Measurements from ENCODE around the gene MAPRE3.

MAPRE3 gene

GRCh38 chr2:26978061-26978596 is 7.7 kb downstream of the MAPRE3 start:
- FAIRE-seq (no peak), DNase-seq (ENCODE audit: extremely low spot score, insufficient read length, low read depth) (no peak)

DNA sequence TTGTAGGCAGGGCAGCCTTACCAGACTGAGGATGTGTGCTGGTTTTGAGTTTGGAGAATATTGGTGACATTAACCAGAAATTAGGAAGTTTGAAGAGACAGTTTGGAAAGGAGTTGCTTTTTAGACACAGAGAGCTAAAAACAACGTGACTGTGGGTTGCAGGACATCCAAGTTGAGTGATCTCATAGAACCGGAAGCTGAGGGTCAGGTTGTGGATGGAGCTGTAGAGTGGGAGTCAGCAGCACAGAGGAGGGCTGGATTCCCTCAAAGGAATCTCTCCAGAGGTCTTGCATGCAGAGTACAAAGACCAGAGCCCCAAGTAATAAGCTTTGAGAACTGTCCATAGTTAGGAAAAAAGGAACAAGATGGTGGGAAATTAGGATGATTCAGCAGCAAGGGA is 9.3 kb downstream of the MAPRE3 start:
- DNase-seq (ENCODE audit: extremely low spot score, insufficient read length, low read depth) (no peak), FAIRE-seq (no peak)

GRCh38 chr2:26980971-26981370 is 10.5 kb downstream of the MAPRE3 start:
- DNase-seq (ENCODE audit: extremely low spot score, insufficient read length, low read depth): no peak
- no peak for FAIRE-seq

GRCh38 chr2:26982102-26982742 is 11.8 kb downstream of the MAPRE3 start:
- DNase-seq (ENCODE audit: extremely low spot score, insufficient read length, low read depth) (peak; percentile 15), FAIRE-seq (no peak)

DNA sequence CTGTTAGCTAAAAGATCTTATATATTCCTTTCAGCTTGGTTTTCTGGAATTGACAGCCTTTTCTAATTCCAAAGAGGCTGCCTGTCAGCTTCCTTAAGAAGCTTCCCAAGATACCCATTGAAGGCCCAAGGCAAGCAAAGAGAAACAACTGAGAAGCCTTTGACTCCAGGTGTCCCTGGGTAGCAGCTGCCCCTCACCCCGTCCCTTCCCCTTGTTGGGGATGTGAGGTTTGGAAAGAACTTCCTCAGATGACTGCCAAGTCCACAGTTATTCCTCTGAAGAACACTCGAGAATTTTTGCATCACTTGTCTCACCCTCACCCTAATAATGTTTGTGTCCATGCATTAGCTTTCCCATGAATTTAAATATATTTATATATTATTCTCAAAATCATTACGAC is 13.3 kb downstream of the MAPRE3 start:
- DNase-seq (ENCODE audit: extremely low spot score, insufficient read length, low read depth): no peak
- FAIRE-seq: no peak

GRCh38 chr2:26985807-26986206 is 15.4 kb downstream of the MAPRE3 start:
- FAIRE-seq: no peak

GRCh38 chr2:26986576-26986975 is 16.1 kb downstream of the MAPRE3 start:
- DNase-seq (ENCODE audit: extremely low spot score, insufficient read length, low read depth) (no peak), FAIRE-seq (no peak)

More at GRCh38 chr2:26985807-26986206, 15.4 kb downstream of the MAPRE3 start:
- no peak for DNase-seq (ENCODE audit: extremely low spot score, insufficient read length, low read depth)

- DNase-seq (ENCODE audit: extremely low spot score, insufficient read length, low read depth): no peak
- no peak for FAIRE-seq
These were observed 17.8 kb downstream of the MAPRE3 start for GRCh38 chr2:26988058-26988860.

DNA sequence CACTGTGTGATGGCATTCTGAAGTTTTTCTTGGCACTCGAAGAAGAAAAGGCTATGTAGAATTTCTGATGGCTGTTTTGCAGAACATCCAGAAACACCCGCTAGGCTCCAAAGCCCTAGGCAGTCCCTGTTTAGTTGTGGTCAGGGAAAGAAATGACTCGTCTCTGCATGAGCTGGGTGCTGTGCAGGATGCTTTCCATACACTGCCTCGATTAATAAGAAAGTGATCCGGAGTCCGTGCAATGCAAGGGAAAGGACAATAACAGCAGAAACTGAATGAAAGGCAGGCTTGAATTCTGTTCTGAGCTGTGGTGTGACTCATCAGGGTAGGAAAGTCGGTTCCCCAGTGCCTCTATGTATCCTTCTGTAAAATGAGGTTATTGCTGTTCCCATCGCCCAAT is 18.7 kb downstream of the MAPRE3 start:
- FAIRE-seq: no peak
- DNase-seq (ENCODE audit: extremely low spot score, insufficient read length, low read depth): no peak

DNA sequence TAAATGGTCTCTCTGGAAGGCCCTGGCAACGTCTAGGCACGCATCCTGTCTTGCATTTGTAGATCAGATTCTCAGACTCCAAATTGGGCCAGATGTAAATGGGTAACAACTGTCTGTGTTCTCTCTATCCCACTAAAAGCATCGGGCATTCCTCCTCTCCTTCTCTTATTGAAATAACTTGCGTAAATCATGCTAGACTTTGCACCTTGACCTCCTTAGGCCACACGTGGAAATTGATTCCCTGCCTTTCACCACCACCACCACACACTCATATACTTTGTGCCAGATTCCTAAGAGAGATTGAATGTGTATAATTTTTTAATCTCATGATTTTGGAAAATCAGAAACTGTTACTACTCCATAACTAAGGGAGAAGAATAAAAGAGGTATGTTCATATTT is 21.3 kb downstream of the MAPRE3 start:
- no peak for DNase-seq (ENCODE audit: extremely low spot score, insufficient read length, low read depth)
- FAIRE-seq: no peak

DNA sequence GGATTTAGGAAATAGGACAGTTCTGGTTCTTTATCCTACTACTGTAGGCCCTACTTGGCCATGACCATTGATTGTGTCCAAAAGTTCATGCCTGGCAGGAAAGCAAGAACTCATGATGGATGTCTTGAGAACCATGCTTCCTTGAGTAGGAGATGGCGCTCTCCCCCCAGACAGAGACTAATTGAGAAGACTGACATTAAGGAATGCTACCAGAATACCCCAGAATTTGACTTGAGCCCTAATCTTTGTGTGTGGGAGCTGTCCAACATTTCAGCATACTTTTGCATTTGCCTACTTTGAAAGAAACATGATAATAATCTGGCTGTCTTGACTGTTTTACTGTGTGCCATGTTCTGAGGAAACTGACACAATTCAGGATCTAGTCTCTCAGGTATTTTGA is 23.3 kb downstream of the MAPRE3 start:
- DNase-seq (ENCODE audit: extremely low spot score, insufficient read length, low read depth) (no peak), FAIRE-seq (no peak)

DNA sequence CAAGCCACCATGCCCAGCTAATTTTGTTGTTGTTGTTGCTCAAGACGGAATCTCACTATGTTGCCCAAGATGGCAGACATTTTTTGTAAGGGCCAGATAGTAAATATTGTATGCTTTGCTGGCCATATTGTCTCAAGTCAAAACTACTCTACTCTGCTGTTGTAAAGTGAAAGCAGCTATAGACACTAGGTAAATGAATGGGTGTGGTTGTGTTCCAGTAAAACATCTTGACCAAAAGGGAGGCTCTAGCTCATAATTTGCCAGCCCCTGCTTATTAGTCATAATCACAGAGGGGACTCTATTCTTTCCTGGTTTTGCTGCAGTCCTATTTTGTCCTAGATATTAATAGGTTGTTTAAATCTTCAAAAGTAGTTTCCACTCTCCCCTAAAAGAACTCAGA is 24.5 kb downstream of the MAPRE3 start:
- no peak for FAIRE-seq
- no peak for DNase-seq (ENCODE audit: extremely low spot score, insufficient read length, low read depth)

- no peak for FAIRE-seq
- no peak for DNase-seq (ENCODE audit: extremely low spot score, insufficient read length, low read depth)
These were observed 27.0 kb downstream of the MAPRE3 start for GRCh38 chr2:26997394-26997793.

GRCh38 chr2:26998323-26998722 is 27.9 kb downstream of the MAPRE3 start:
- FAIRE-seq (no peak), DNase-seq (ENCODE audit: extremely low spot score, insufficient read length, low read depth) (no peak)

DNA sequence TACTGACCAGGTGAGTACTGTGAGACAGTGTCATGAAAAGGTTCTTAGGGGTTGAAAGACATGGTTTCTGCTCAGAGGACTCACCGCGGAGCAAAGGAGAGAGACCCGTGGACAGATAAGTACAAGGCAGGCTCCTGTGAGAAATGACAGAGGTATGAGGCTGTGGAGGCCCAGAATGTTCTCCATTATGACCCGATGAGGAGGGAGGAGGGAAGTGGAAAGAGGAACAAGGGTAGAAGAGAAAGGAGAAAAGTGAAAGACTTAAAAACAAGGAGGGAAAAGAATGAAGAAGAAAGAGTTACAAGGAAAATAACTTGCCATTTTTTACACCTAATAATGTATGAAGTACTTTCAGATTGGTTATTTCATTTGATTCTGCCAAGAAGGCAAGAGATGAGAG is 29.8 kb downstream of the MAPRE3 start:
- DNase-seq (ENCODE audit: extremely low spot score, insufficient read length, low read depth) (no peak), FAIRE-seq (no peak)

- DNase-seq (ENCODE audit: extremely low spot score, insufficient read length, low read depth): no peak
- no peak for FAIRE-seq
These were observed 30.6 kb downstream of the MAPRE3 start for GRCh38 chr2:27000995-27001394.

GRCh38 chr2:27001950-27002349 is 31.5 kb downstream of the MAPRE3 start:
- no peak for DNase-seq (ENCODE audit: extremely low spot score, insufficient read length, low read depth)
- FAIRE-seq: no peak

- FAIRE-seq (no peak), DNase-seq (ENCODE audit: extremely low spot score, insufficient read length, low read depth) (no peak)
These were observed 32.6 kb downstream of the MAPRE3 start for GRCh38 chr2:27003007-27003406.

- FAIRE-seq (no peak), DNase-seq (ENCODE audit: extremely low spot score, insufficient read length, low read depth) (no peak)
These were observed 33.4 kb downstream of the MAPRE3 start for GRCh38 chr2:27003857-27004256.

- no peak for FAIRE-seq
- no peak for DNase-seq (ENCODE audit: extremely low spot score, insufficient read length, low read depth)
These were observed 36.4 kb downstream of the MAPRE3 start for GRCh38 chr2:27006602-27007415.
